HepG2 (cell line): ENCODE measurements around the gene MEAK7. TPM values are rescaled to one million over a fixed set of nuclear protein-coding genes. Genes with fewer than 3 reads are reported as not detected.

Experiments used
- ATAC-seq: fragments of 200-7000 bp; cut with Tn5 transposase; 3 replicates; pipeline ENCODE4 v1.9.1; 2020; ENCODE audit warnings: mild to moderate bottlenecking, moderate library complexity
- BruUV-seq: library from RNA; stranded (reverse); fragments of 400-500 nt; replicated peaks from 2 replicates; lab custom pipeline; 2021; lab: Mats Ljungman, UMichigan
- CTCF ChIA-PET: fragments of 300-600 bp; formaldehyde crosslinking; extraction: SDS; loops from one replicate; lab custom pipeline; 2021; ENCODE audit warnings: low total read pairs, inconsistent platforms, low intra/inter-chr PET ratio; lab: Yijun Ruan, JAX
- POLR2A ChIA-PET: fragments of 350-600 bp; sonication (Branson Sonifier 250); formaldehyde crosslinking; loops from one replicate; lab custom pipeline; 2020; ENCODE audit warnings: antibody characterized with exemption, inconsistent platforms; lab: Yijun Ruan, JAX
- DNase-seq: peaks from one replicate; pipeline ENCODE4 v3.0.0-alpha.2; 2015; ENCODE audit warnings: low spot score
- FAIRE-seq: peaks from 3 replicates; lab custom pipeline; 2011; peaks lifted over from hg19 to GRCh38; lab: Jason Lieb, UNC
- H2AFZ ChIP-seq: one replicate; pipeline ENCODE4 v1.6.1; 2011; ENCODE audit warnings: low read length, inconsistent platforms
- H3K27ac ChIP-seq: fragments of 300-600 bp; 3 replicates; pipeline ENCODE4 v1.8.0; 2011; ENCODE audit warnings: mixed run types, mild to moderate bottlenecking, mixed read lengths, low read length, inconsistent platforms; ENCODE audit not compliant: insufficient read depth; ENCODE audit errors: extremely low read length
- H3K27me3 ChIP-seq, 2 experiments: fragments of 200-600 bp in 1 of 2; 2 replicates in 1 of 2; 3 replicates in 1 of 2; pipeline versions ENCODE4 v1.6.0 to v1.8.0; 2011; ENCODE audit warnings: low read length in 2 of 2, mild to moderate bottlenecking in 2 of 2, moderate library complexity in 2 of 2, inconsistent platforms in 1 of 2; ENCODE audit not compliant: insufficient read depth in 2 of 2, control insufficient read depth in 1 of 2
- H3K36me3 ChIP-seq, 2 experiments: fragments of 200-600 bp in 1 of 2; replicated peaks in 1 of 2; 2 replicates in 1 of 2; 3 replicates in 1 of 2; pipeline versions ENCODE4 v1.5.1 to v1.8.0; 2011; ENCODE audit warnings: low read length in 2 of 2, inconsistent platforms in 1 of 2; ENCODE audit not compliant: insufficient read depth in 2 of 2, control insufficient read depth in 1 of 2
- H3K4me1 ChIP-seq: 2 replicates; pipeline ENCODE4 v1.5.1; 2012; ENCODE audit warnings: low read length, inconsistent platforms; ENCODE audit not compliant: insufficient read depth
- H3K4me2 ChIP-seq: 2 replicates; pipeline ENCODE4 v1.6.0; 2011; ENCODE audit warnings: low read depth, low read length, inconsistent platforms
- H3K4me3 ChIP-seq, 3 experiments: fragments of 200-600 bp in 1 of 3; sonication (generic), shearing (Covaris generic) in 1 of 3; replicated peaks in 1 of 3; 2 replicates each; pipeline ENCODE4 v1.5.1; 2011 to 2016; ENCODE audit warnings: low read length in 3 of 3, inconsistent platforms in 2 of 3, low read depth in 2 of 3, mild to moderate bottlenecking in 2 of 3, control low read depth in 1 of 3, mixed read lengths in 1 of 3; ENCODE audit not compliant: insufficient read depth in 1 of 3
- H3K79me2 ChIP-seq: one replicate; pipeline ENCODE4 v1.6.1; 2011; ENCODE audit warnings: low read length, inconsistent platforms; ENCODE audit not compliant: insufficient read depth
- H3K9ac ChIP-seq: 2 replicates; pipeline ENCODE4 v1.6.0; 2011; ENCODE audit warnings: mild to moderate bottlenecking, low read depth, low read length, inconsistent platforms; ENCODE audit not compliant: insufficient read depth
- H3K9me3 ChIP-seq: 2 replicates; pipeline ENCODE4 v1.5.1; 2012; ENCODE audit warnings: mild to moderate bottlenecking, low read length
- H4K20me1 ChIP-seq: 2 replicates; pipeline ENCODE4 v1.6.0; 2011; ENCODE audit warnings: inconsistent platforms, mild to moderate bottlenecking, low read length, moderate library complexity; ENCODE audit not compliant: insufficient read depth
- HMG20A ChIP-seq: IDR thresholded peaks from 2 replicates; pipeline ENCODE4 v1.6.1; 2016; ENCODE audit warnings: borderline replicate concordance
- MBD4 ChIP-seq: IDR thresholded peaks from 2 replicates; pipeline ENCODE4 v1.6.1; 2012; ENCODE audit warnings: low read length, inconsistent platforms, borderline replicate concordance
- POGZ ChIP-seq: sonication (generic); formaldehyde crosslinking; IDR thresholded peaks from 2 replicates; pipeline ENCODE4 v1.4.0; 2020; ENCODE audit warnings: mild to moderate bottlenecking, missing genetic modification reagents
- ZC3H13 ChIP-seq: sonication (generic); formaldehyde crosslinking; IDR thresholded peaks from 2 replicates; pipeline ENCODE4 v1.8.1; 2023; ENCODE audit warnings: mild to moderate bottlenecking, missing genetic modification reagents, moderate library complexity
- ZNF562 ChIP-seq: sonication (generic); formaldehyde crosslinking; IDR thresholded peaks from 2 replicates; pipeline ENCODE4 v1.8.0; 2022; ENCODE audit warnings: missing genetic modification reagents, borderline replicate concordance
- ZNF646 ChIP-seq: sonication (generic); formaldehyde crosslinking; IDR thresholded peaks from 2 replicates; pipeline ENCODE4 v1.9.0; 2021; ENCODE audit warnings: mild to moderate bottlenecking, missing genetic modification reagents
- ZNF883 ChIP-seq: sonication (generic); formaldehyde crosslinking; IDR thresholded peaks from 2 replicates; pipeline ENCODE4 v1.5.1; 2020; ENCODE audit warnings: mild to moderate bottlenecking, missing genetic modification reagents; ENCODE audit errors: not compliant biosample characterization
- WGBS: methylation state at CpG from one replicate; pipeline ENCODE4 v1.1.6; 2017; ENCODE audit warnings: low lambda C conversion rate; 5-methylcytosine and 5-hydroxymethylcytosine counted together
- in situ Hi-C: cut with HindIII; loops from 2 replicates; pipeline ENCODE4 v1.10.0; 2017; ENCODE audit warnings: low pct_unique_long_range_greater_than_20kb; ENCODE audit not compliant: extremely low pct_ligation_motif_present
- intact Hi-C: fragments of 100-400 bp; cut with micrococcal nuclease; formaldehyde crosslinking; loops from one replicate; pipeline ENCODE4 v1.10.0; 2022; ENCODE audit not compliant: unreplicated experiment
- polyA plus RNA-seq, 8 experiments: library from polyadenylated mRNA; depleted of rRNA in 3 of 8; stranded (reverse) in 7 of 8; unstranded in 1 of 8; fragments of >200 nt; fragmentation: Illumina TruSeq in 4 of 8; extraction: Trizol in 4 of 8; gene quantifications; 2 replicates each; pipeline versions ENCODE4 v1.2.1 to v1.2.3, GENCODE V29; 2011 to 2016; ENCODE audit warnings: low read depth in 4 of 8, missing spikeins in 1 of 8, mixed read lengths in 1 of 8; ENCODE audit not compliant: insufficient read depth in 1 of 8
- total RNA-seq, 5 experiments: library from RNA; depleted of rRNA; stranded (reverse); fragments of >200 nt; fragmentation: Illumina TruSeq; extraction: Trizol; gene quantifications; 2 replicates each; pipeline ENCODE4 v1.2.3, GENCODE V29; 2016; ENCODE audit warnings: low read depth in 1 of 5
- TF ChIP-seq, protein P1 (sequence below): sonication (generic); formaldehyde crosslinking; IDR thresholded peaks from 2 replicates; pipeline ENCODE4 v1.9.0; 2021; ENCODE audit warnings: missing genetic modification reagents, borderline replicate concordance
- TF ChIP-seq, protein P2 (sequence below): sonication (generic); formaldehyde crosslinking; IDR thresholded peaks from 2 replicates; pipeline ENCODE4 v1.8.0; 2022; ENCODE audit warnings: missing genetic modification reagents, low read depth, mild to moderate bottlenecking, borderline replicate concordance

Gene MEAK7
- total and polyA plus RNA-seq, 2 of the 13 experiments (the other 11 are each of a cell fraction or from before 2014, with no cell fraction given): 11.8 to 14.7 TPM

DNA sequence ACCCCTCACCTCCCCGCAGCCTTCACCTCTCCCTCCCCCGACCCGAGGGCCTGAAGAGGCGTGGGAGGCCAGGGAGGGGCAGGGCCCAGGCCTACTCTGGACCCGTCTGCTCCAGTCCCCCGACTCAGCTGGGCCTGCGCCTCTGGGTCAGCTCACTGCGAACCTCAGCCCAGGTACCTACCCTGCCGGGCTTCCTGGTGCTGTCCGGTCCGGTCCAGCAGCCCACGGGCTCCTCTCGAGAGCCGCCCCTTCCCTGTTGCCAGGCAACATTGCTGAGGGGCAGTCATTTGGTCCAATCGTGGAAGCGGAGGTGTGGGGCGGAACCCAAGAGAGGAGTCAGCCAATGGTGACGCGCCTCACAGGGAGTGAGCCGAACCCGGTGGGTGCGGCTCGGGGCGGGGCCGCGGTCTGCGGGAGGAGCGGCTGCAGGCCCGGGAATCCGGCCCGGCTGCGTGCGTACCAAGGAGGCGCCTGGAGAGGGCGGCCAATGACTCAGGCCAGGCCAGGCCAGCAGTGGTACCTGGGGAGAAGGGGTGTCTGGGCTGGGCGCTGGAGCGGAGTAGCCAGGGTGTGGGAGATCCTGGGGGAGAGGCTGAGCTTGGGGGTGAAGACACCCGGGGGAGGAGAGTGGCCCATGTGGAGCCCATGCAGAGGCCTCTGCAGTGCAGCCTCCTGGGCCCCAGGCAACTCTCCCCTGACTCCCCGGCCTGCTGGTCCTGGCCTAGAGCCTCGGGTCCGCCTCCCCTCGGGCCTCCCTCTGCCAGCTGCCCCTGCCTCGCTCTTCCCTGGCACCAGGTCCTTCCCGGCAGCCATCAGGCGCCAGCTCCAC lies at the start of gene MEAK7 (continued):
- TF ChIP-seq, protein P1, sequence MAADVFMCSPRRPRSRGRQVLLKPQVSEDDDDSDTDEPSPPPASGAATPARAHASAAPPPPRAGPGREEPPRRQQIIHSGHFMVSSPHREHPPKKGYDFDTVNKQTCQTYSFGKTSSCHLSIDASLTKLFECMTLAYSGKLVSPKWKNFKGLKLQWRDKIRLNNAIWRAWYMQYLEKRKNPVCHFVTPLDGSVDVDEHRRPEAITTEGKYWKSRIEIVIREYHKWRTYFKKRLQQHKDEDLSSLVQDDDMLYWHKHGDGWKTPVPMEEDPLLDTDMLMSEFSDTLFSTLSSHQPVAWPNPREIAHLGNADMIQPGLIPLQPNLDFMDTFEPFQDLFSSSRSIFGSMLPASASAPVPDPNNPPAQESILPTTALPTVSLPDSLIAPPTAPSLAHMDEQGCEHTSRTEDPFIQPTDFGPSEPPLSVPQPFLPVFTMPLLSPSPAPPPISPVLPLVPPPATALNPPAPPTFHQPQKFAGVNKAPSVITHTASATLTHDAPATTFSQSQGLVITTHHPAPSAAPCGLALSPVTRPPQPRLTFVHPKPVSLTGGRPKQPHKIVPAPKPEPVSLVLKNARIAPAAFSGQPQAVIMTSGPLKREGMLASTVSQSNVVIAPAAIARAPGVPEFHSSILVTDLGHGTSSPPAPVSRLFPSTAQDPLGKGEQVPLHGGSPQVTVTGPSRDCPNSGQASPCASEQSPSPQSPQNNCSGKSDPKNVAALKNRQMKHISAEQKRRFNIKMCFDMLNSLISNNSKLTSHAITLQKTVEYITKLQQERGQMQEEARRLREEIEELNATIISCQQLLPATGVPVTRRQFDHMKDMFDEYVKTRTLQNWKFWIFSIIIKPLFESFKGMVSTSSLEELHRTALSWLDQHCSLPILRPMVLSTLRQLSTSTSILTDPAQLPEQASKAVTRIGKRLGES (CRISPR knock-in tag): no peak
- TF ChIP-seq MBD4 (no peak), ZNF562 (CRISPR knock-in tag) (no peak)
- TF ChIP-seq, protein P2, sequence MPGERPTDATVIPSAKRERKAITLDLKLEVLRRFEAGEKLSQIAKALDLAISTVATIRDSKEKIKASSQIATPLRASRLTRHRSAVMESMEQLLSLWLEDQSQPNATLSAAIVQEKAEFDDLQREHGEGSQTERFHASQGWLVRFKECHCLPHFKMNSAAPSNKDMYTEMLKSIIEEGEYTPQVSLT: no peak

- Histone ChIP-seq H3K4me1 (peaks cover 32% of the 10 kb centered on the region), H3K9ac (no peak overlapping the region), H3K27ac (no peak overlapping the region), H3K4me2 (no peak overlapping the region), H2AFZ (no peak overlapping the region), H4K20me1 (no peaks in the 10 kb centered on the region; the same call in 1 of the 2 replicates), H3K79me2 (no peaks in the 10 kb centered on the region), H3K36me3 (no peaks in the 10 kb centered on the region), H3K9me3 (no peaks in the 10 kb centered on the region), H3K27me3 (peaks cover 2 to 33% of the 10 kb centered on the region in 2 experiments; a peak in 4 of 5 replicates), H3K4me3 (no peak overlapping the region)
- peak; percentile 21 for TF ChIP-seq ZNF883
- no peak for TF ChIP-seq ZNF646 (CRISPR knock-in tag)
- no peak for TF ChIP-seq ZC3H13 (CRISPR knock-in tag)
- no peak for TF ChIP-seq POGZ (CRISPR knock-in tag)
- no peak for TF ChIP-seq HMG20A (CRISPR knock-in tag)
- DNase-seq (no peak), ATAC-seq (no peak), FAIRE-seq (no peak)
- intact Hi-C loops: no loop called here
- in situ Hi-C loops: no loop called here
- ChIA-PET CTCF (no interaction called here), POLR2A (no interaction called here)
- no TSS peak for BruUV-seq
- 60% methylated on average over 11 of the region's 11 CpGs for WGBS
These were observed 49.5 kb upstream of the MEAK7 start for GRCh38 chr16:84553873-84554399.
